Thymus (tissue), 11 donors: Measurements from ENCODE around the gene PPP1R36. TPM values are rescaled to one million over a fixed set of nuclear protein-coding genes. Genes with fewer than 3 reads are reported as not detected.
"Not testable (repeated sequence)": the region's sequence is repeated elsewhere in the genome, so short reads cannot be mapped to it uniquely, and the experiment has no call there.

Source experiments
- DNase-seq, 9 donors: peaks; one replicate each; pipeline ENCODE4 v3.0.0-alpha.2; 2013; ENCODE audit warnings: low spot score in 9 of 9, low read depth in 6 of 9, missing footprints in 1 of 9
- H3K27ac ChIP-seq, 2 donors: one replicate each; pipeline ENCODE4 v1.5.1; 2013; ENCODE audit warnings: control low read depth in 1 of 2, low read depth in 1 of 2, low read length in 1 of 2, mild to moderate bottlenecking in 1 of 2, moderate library complexity in 1 of 2
- H3K27me3 ChIP-seq, 2 donors: one replicate each; pipeline ENCODE4 v1.5.1; 2013; ENCODE audit warnings: low read length in 1 of 2; ENCODE audit not compliant: control insufficient read depth in 2 of 2, insufficient read depth in 1 of 2
- H3K36me3 ChIP-seq, 2 donors: one replicate each; pipeline ENCODE4 v1.5.1; 2013; ENCODE audit warnings: low read length in 1 of 2, mild to moderate bottlenecking in 1 of 2, moderate library complexity in 1 of 2; ENCODE audit not compliant: control insufficient read depth in 2 of 2, insufficient read depth in 2 of 2
- H3K4me1 ChIP-seq, 2 donors: one replicate each; pipeline ENCODE4 v1.5.1; 2013; ENCODE audit warnings: low read length in 2 of 2; ENCODE audit not compliant: control insufficient read depth in 2 of 2, insufficient read depth in 2 of 2
- H3K4me3 ChIP-seq, 2 donors: one replicate each; pipeline ENCODE4 v1.5.1; 2013; ENCODE audit warnings: low read length in 2 of 2, control low read depth in 1 of 2, mild to moderate bottlenecking in 1 of 2
- H3K9me3 ChIP-seq, 2 donors: one replicate each; pipeline ENCODE4 v1.5.1; 2013; ENCODE audit warnings: low read length in 1 of 2, mild to moderate bottlenecking in 1 of 2; ENCODE audit not compliant: control insufficient read depth in 2 of 2, insufficient read depth in 1 of 2
- WGBS: extraction: QIAGEN DNeasy Blood & Tissue Kit; methylation state at CpG from one replicate; pipeline ENCODE4 v1.1.7; 2013; 5-methylcytosine and 5-hydroxymethylcytosine counted together
- polyA plus RNA-seq: library from polyadenylated mRNA; stranded (reverse); fragments of 200-250 nt; gene quantifications from one replicate; pipeline ENCODE4 v1.2.3, GENCODE V29; 2013
- total RNA-seq: library from RNA; stranded (reverse); fragments of 120-200 nt; gene quantifications from one replicate; pipeline ENCODE4 v1.2.4, GENCODE V29; 2013
- donor health status: healthy.

The PPP1R36 gene
- total and polyA plus RNA-seq, 2 donors: 0.61 to 0.80 TPM

DNA sequence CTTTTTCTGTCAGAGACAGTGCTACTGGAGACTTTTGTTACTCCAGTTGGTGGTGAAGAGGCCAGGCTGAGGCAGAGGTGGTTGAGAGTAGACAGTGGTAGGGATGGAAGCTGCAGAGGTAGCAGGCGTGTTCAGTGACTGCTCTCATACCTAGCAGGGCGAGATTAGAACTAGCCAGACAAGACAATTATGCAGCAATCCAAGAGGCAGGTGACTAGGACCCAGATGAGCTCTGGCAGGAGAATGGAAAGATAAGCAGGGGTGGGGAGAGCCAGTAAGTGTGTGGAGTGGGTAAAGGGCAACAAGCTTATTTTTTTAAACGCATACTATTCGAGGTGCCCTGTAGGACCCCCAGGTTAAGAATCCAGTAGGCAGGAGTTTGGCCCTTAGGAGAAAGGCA, 4.8 kb downstream of the PPP1R36 start:
- WGBS: 96% methylated on average over 4 of the region's 4 CpGs
- no peaks in the 10 kb centered on the region for H3K36me3 ChIP-seq
- no peaks in the 10 kb centered on the region for H3K9me3 ChIP-seq
- no peak overlapping the region for H3K27ac ChIP-seq
- peaks cover 16 to 34% of the 10 kb centered on the region in 2 donors for H3K27me3 ChIP-seq
- DNase-seq: no peak
- H3K4me3 ChIP-seq: no peak overlapping the region
- peaks cover 5 to 7% of the 10 kb centered on the region in 2 donors for H3K4me1 ChIP-seq

DNA sequence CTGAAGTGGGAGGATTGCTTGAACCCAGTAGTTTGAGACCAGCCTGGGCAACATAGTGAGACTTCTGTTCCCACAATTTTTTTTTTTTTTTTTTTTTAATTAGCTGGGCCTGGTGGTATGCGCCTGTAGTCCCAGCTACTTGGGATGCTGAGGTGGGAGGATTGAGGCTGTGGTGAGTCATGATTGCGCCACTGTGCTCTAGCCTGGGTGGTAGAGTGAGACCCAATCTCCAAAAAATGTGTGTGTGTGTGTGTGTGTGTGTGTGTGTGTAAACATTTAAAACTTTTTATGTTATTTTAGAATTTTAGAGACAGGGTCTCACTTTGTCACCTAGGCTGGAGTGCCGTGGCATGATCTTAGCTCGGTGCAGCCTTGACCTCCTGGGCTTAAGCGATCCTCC, 6.8 kb downstream of the PPP1R36 start:
- Histone ChIP-seq H3K36me3 (no peaks in the 10 kb centered on the region), H3K4me3 (no peak overlapping the region), H3K9me3 (no peaks in the 10 kb centered on the region), H3K4me1 (no peaks in the 10 kb centered on the region), H3K27me3 (peaks cover 2 to 14% of the 10 kb centered on the region in 2 donors), H3K27ac (no peak overlapping the region)
- 96% methylated on average over 5 of the region's 5 CpGs for WGBS
- no peak for DNase-seq

DNA sequence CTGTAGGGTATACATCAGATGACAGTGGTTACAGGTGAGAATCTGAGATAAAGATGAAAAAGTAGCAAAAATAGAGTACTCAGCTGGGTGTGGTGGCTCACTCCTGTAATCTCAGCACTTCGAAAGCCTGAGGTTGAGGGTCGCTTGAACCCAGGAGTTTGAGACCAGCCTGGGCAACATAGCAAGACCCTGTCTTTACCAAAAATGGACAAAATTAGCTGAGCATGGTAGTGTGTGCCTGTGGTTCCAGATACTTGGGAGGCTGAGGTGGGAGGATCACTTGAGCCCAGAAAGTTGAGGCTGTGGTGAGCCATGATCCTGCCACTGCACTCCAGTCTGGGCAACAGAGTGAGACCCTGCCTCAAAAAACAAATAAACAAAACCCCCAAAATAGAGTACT, 8.5 kb downstream of the PPP1R36 start:
- H3K4me3 ChIP-seq, H3K4me1 ChIP-seq, H3K27me3 ChIP-seq, DNase-seq, H3K36me3 ChIP-seq, H3K27ac ChIP-seq, H3K9me3 ChIP-seq: not testable (repeated sequence)
- WGBS: 99% methylated on average over 2 of the region's 2 CpGs

DNA sequence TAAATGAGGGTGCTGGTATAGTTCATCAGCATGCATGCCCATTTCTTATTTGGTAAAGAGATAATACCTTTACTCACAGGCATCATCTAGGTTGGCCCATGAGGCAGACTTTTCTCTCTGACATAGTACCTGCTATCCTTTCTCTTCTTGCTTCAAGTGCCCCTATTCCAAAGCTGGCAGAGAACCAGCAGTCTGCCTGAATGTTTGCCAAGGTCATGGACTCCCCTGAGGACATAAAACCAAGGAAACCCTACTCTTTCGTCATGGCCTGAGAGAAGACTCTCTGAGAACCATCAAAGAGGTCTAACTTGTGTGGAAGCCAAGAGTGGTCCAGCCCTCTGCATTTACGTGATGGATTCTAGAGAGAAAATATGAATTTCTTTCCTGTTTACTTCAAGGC, 11.9 kb downstream of the PPP1R36 start:
- no peak for DNase-seq

DNA sequence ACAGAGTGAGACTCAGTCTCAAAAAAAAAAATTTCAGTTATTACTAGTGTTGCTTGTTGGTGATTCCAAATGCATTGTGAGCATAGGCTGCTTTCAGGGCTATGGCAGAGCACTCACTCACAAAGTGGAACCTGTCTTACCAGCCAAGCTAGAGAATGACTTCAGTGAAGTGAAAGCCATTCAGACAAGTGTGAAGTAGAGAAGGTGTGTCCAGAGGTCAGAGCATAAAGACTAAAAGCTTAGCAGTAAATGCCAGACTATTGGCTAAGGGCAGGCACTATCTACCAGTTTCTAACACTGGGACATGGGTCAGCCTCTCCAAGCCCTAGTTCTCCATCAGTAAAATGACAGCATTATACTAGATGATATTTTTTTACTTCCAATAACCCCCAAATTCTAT, 12.7 kb downstream of the PPP1R36 start:
- Histone ChIP-seq H3K27me3 (no peaks in the 10 kb centered on the region), H3K4me3 (no peak overlapping the region), H3K27ac (no peak overlapping the region), H3K4me1 (peaks cover 0 to 2% of the 10 kb centered on the region in 2 donors), H3K9me3 (no peaks in the 10 kb centered on the region), H3K36me3 (no peaks in the 10 kb centered on the region)
- DNase-seq: no peak

More for the DNA sequence above, 11.9 kb downstream of the PPP1R36 start:
- no peaks in the 10 kb centered on the region for H3K9me3 ChIP-seq
- H3K27ac ChIP-seq: no peak overlapping the region
- H3K36me3 ChIP-seq: no peaks in the 10 kb centered on the region
- H3K4me1 ChIP-seq: peaks cover 0 to 2% of the 10 kb centered on the region in 2 donors
- 94% methylated on average over 2 of the region's 2 CpGs for WGBS
- H3K27me3 ChIP-seq: no peaks in the 10 kb centered on the region
- H3K4me3 ChIP-seq: no peak overlapping the region

DNA sequence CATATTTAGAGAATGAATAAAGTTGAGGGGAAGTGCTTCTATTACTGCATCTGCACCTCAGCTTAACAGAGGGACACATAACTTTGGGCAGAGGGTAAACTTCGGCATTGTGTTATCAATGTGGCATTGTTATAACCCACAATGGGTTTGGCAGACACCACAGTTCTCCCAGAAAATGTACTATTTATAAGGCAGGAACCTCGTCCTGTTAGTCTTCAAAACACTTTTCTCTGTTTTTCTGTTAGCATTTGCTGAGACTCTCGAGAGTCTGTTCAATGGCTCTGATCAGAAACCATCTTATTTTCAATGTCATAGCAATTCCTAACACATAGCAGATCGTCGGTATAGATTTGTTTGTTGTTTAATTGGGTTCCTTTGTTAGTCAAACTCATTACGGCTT, 13.9 kb downstream of the PPP1R36 start:
- no peaks in the 10 kb centered on the region for H3K36me3 ChIP-seq
- H3K27ac ChIP-seq: no peak overlapping the region
- no peak for DNase-seq
- no peak overlapping the region for H3K4me3 ChIP-seq
- H3K4me1 ChIP-seq: peaks cover 0 to 2% of the 10 kb centered on the region in 2 donors
- H3K27me3 ChIP-seq: no peaks in the 10 kb centered on the region
- H3K9me3 ChIP-seq: no peaks in the 10 kb centered on the region
- 96% methylated on average over 6 of the region's 6 CpGs for WGBS

DNA sequence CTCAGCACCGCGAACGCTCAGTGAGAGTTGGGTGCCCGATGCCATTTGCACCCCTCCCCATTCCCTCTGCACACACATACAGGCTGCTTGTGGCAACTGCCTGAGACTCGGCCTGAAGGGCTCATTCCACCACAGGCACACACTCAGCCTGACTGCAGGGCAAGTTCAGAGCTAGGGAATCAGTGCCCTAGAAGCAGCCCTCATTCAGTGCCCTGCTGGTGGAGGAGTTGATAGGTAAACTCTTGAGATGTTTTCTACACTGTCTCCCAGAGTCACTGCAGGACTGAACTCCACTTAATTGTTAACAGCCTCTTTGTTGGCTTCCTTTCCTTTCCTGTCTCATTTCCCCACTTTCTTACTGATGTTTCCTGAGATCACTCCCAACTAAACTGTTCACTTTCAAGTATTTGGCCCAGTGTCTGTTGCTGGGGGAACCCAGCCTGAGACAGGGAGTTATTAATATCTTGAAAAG, 16.9 kb downstream of the PPP1R36 start:
- 78% methylated on average over 5 of the region's 5 CpGs for WGBS

DNA sequence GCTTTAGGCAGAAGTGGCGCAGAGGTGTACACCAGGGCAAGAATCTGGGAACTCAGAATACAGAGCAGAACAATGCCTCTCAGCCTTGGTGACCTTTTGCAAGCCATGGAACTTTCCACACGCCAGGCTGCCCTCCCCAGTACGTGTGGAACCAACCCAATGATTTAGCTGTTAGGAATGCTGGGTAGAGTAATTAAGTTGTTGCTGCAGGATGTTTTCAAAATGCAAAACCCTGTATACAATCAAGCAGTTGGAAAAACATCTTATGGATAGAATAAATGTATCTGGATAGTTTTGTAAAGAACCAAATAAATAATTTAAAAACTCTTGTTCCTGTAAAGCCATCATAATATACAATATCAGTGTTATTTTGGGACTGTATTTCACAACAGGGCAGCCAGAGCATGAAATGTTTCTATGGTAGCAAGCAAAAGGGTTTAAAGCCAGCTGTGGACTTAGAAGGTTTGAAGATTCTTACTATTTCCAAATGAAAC, 19.4 kb downstream of the PPP1R36 start:
- DNase-seq: no peak
- no peaks in the 10 kb centered on the region for H3K36me3 ChIP-seq
- peaks cover 0 to 2% of the 10 kb centered on the region in 2 donors for H3K4me1 ChIP-seq
- WGBS: 90% methylated on average over 3 of the region's 3 CpGs
- H3K4me3 ChIP-seq: no peak overlapping the region
- H3K27me3 ChIP-seq: no peaks in the 10 kb centered on the region
- H3K9me3 ChIP-seq: no peaks in the 10 kb centered on the region
- H3K27ac ChIP-seq: no peak overlapping the region

More for the DNA sequence above, 16.9 kb downstream of the PPP1R36 start:
- no peaks in the 10 kb centered on the region for H3K36me3 ChIP-seq
- peaks cover 0 to 2% of the 10 kb centered on the region in 2 donors for H3K4me1 ChIP-seq
- no peak for DNase-seq
- no peak overlapping the region for H3K27ac ChIP-seq
- H3K27me3 ChIP-seq: no peaks in the 10 kb centered on the region
- no peak overlapping the region for H3K4me3 ChIP-seq
- H3K9me3 ChIP-seq: no peaks in the 10 kb centered on the region

DNA sequence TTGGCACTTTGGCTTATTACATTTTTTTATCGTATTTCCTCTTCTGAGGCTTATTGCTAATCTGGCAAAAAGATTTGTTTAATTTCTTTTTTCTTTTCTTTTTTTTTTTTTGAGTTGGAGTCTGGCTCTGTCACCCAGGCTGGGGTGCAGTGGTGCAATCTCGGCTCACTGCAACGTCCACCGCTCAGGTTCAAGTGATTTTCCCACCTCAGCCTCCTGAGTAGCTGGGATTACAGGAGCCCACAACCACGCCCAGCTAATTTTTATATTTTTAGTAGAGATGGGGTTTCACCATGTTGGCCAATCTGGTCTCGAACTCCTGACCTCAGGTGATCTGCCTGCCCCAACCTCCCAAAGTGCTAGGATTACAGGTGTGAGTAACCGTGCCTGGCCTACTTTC, 19.9 kb downstream of the PPP1R36 start:
- not testable (repeated sequence) for H3K27ac ChIP-seq

More for the DNA sequence above, 19.9 kb downstream of the PPP1R36 start:
- not testable (repeated sequence) for H3K9me3 ChIP-seq, DNase-seq, H3K4me3 ChIP-seq, H3K27me3 ChIP-seq, H3K36me3 ChIP-seq, H3K4me1 ChIP-seq
- 94% methylated on average over 7 of the region's 7 CpGs for WGBS
